Neuronal stem cell (in vitro differentiated cells): ENCODE data around the gene MKX.

Experiments used
- DNase-seq: peaks from one replicate; pipeline ENCODE4 v3.0.0-alpha.2; 2013; ENCODE audit warnings: low spot score
- H2AFZ ChIP-seq: one replicate; pipeline ENCODE4 v1.6.1; 2013; ENCODE audit warnings: mild to moderate bottlenecking, low read length, inconsistent platforms
- H2AK5ac ChIP-seq: 2 replicates; pipeline ENCODE4 v1.6.1; 2013; ENCODE audit warnings: low read depth, mild to moderate bottlenecking, inconsistent platforms, low read length, moderate library complexity, mixed read lengths
- H2BK120ac ChIP-seq: 2 replicates; pipeline ENCODE4 v1.6.1; 2013; ENCODE audit warnings: low read depth, mild to moderate bottlenecking, inconsistent platforms, low read length, moderate library complexity, mixed read lengths
- H2BK12ac ChIP-seq: one replicate; pipeline ENCODE4 v1.6.1; 2013; ENCODE audit warnings: low read length, inconsistent platforms
- H2BK15ac ChIP-seq: 2 replicates; pipeline ENCODE4 v1.6.1; 2013; ENCODE audit warnings: mild to moderate bottlenecking, low read length, inconsistent platforms, mixed read lengths
- H2BK5ac ChIP-seq: one replicate; pipeline ENCODE4 v1.6.1; 2013; ENCODE audit warnings: inconsistent platforms, mild to moderate bottlenecking, low read length, moderate library complexity
- H3K14ac ChIP-seq: one replicate; pipeline ENCODE4 v1.6.1; 2013; ENCODE audit warnings: low read length, inconsistent platforms
- H3K18ac ChIP-seq: 2 replicates; pipeline ENCODE4 v1.6.1; 2013; ENCODE audit warnings: low read length, inconsistent platforms
- H3K23ac ChIP-seq: 2 replicates; pipeline ENCODE4 v1.6.1; 2013; ENCODE audit warnings: low read depth, mild to moderate bottlenecking, mixed read lengths, low read length, inconsistent platforms; ENCODE audit not compliant: poor library complexity
- H3K27ac ChIP-seq: replicated peaks from 3 replicates; pipeline ENCODE4 v1.5.1; 2013; ENCODE audit warnings: low read length, inconsistent platforms
- H3K27me3 ChIP-seq, 3 experiments: 2 replicates each; pipeline ENCODE4 v1.6.1; 2013; ENCODE audit warnings: low read length in 3 of 3, mild to moderate bottlenecking in 2 of 3, inconsistent platforms in 1 of 3, low read depth in 1 of 3, mixed read lengths in 1 of 3, moderate library complexity in 1 of 3; ENCODE audit not compliant: control insufficient read depth in 3 of 3, insufficient read depth in 3 of 3
- H3K36me3 ChIP-seq, 2 donors: replicated peaks in 1 of 2; 2 replicates each; pipeline ENCODE4 v1.6.1; 2013; ENCODE audit warnings: low read length in 2 of 2; ENCODE audit not compliant: control insufficient read depth in 2 of 2, insufficient read depth in 2 of 2
- H3K4ac ChIP-seq: 2 replicates; pipeline ENCODE4 v1.6.1; 2013; ENCODE audit warnings: inconsistent platforms, mild to moderate bottlenecking, low read length, moderate library complexity
- H3K4me1 ChIP-seq, 2 donors: 1 replicate in 1 of 2; 2 replicates in 1 of 2; pipeline ENCODE4 v1.6.1; 2013; ENCODE audit warnings: low read length in 2 of 2, low read depth in 1 of 2; ENCODE audit not compliant: control insufficient read depth in 2 of 2, insufficient read depth in 1 of 2
- H3K4me2 ChIP-seq: one replicate; pipeline ENCODE4 v1.6.1; 2013; ENCODE audit warnings: mild to moderate bottlenecking, low read length, inconsistent platforms; ENCODE audit not compliant: insufficient read depth, poor library complexity, severe bottlenecking
- H3K4me3 ChIP-seq, 2 donors: 2 replicates each; pipeline ENCODE4 v1.5.1; 2013; ENCODE audit warnings: low read length in 2 of 2, mild to moderate bottlenecking in 2 of 2, inconsistent platforms in 1 of 2, moderate library complexity in 1 of 2
- H3K79me1 ChIP-seq: one replicate; pipeline ENCODE4 v1.6.1; 2013; ENCODE audit warnings: low read depth, mild to moderate bottlenecking, inconsistent platforms, low read length, moderate library complexity
- H3K9ac ChIP-seq: one replicate; pipeline ENCODE4 v1.6.1; 2013; ENCODE audit warnings: mild to moderate bottlenecking, low read depth, low read length, inconsistent platforms; ENCODE audit not compliant: poor library complexity
- H3K9me3 ChIP-seq, 2 donors: replicated peaks in 1 of 2; 2 replicates each; pipeline versions ENCODE3 to v1.6.1; 2013; ENCODE audit warnings: low read length in 2 of 2, mild to moderate bottlenecking in 2 of 2, inconsistent platforms in 1 of 2, low read depth in 1 of 2, mixed read lengths in 1 of 2, moderate library complexity in 1 of 2; ENCODE audit not compliant: control insufficient read depth in 2 of 2, insufficient read depth in 1 of 2
- H4K8ac ChIP-seq: one replicate; pipeline ENCODE4 v1.6.1; 2013; ENCODE audit warnings: low read depth, mild to moderate bottlenecking, inconsistent platforms, low read length, moderate library complexity
- H4K91ac ChIP-seq: one replicate; pipeline ENCODE4 v1.6.1; 2013; ENCODE audit warnings: low read length, low read depth, mild to moderate bottlenecking, inconsistent platforms; ENCODE audit not compliant: poor library complexity
- WGBS, 2 donors: extraction: QIAGEN DNeasy Blood & Tissue Kit; methylation state at CpG; one replicate each; pipeline ENCODE4 v1.1.7; 2013; ENCODE audit warnings: missing lambda C conversion rate in 2 of 2, mixed read lengths in 1 of 2; ENCODE audit not compliant: insufficient read length in 2 of 2, insufficient replicate concordance in 1 of 2; ENCODE audit errors: extremely low coverage in 2 of 2; 5-methylcytosine and 5-hydroxymethylcytosine counted together

Gene MKX

DNA sequence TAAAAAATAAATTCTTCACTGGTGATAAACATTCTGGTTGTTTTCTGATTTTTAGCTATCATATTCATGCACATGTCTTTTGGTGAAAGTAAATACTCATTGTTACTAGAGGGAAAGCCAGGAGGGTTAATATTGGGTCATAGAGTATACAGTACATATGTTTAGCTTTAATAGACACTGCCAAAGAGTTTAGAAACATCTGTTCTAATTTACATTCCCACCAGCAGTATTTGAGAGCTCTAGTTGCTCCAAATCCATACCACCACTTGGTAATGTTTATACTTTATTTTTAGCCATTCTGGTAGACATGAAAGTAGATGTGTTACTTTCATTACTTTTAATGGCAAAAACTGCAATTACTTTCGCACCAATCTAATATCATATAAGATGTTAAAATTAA is 108.8 kb downstream of the MKX start:
- no peak overlapping the region for H2BK5ac ChIP-seq
- no peak overlapping the region for H3K14ac ChIP-seq
- H2BK12ac ChIP-seq = no peak overlapping the region
- H4K91ac ChIP-seq = no peak overlapping the region
- no peak overlapping the region for H2AFZ ChIP-seq
- H3K4me3 ChIP-seq = no peak overlapping the region
- H3K4me2 ChIP-seq = no peak overlapping the region
- no peak overlapping the region for H3K23ac ChIP-seq
- H3K27me3 ChIP-seq = no peaks in the 10 kb centered on the region
- no peaks in the 10 kb centered on the region for H3K4me1 ChIP-seq
- no peaks in the 10 kb centered on the region for H3K9me3 ChIP-seq
- no peak overlapping the region for H3K4ac ChIP-seq
- H3K36me3 ChIP-seq = no peaks in the 10 kb centered on the region
- no peak for DNase-seq
- no peak overlapping the region for H2BK15ac ChIP-seq
- H3K27ac ChIP-seq = no peak overlapping the region
- no peak overlapping the region for H2AK5ac ChIP-seq
- no CpG with 5 or more reads among the region's 1 CpG for WGBS, 2 donors
- H2BK120ac ChIP-seq = no peak overlapping the region
- no peak overlapping the region for H3K18ac ChIP-seq
- H4K8ac ChIP-seq = no peak overlapping the region
- H3K9ac ChIP-seq = no peak overlapping the region
- H3K79me1 ChIP-seq = no peaks in the 10 kb centered on the region

DNA sequence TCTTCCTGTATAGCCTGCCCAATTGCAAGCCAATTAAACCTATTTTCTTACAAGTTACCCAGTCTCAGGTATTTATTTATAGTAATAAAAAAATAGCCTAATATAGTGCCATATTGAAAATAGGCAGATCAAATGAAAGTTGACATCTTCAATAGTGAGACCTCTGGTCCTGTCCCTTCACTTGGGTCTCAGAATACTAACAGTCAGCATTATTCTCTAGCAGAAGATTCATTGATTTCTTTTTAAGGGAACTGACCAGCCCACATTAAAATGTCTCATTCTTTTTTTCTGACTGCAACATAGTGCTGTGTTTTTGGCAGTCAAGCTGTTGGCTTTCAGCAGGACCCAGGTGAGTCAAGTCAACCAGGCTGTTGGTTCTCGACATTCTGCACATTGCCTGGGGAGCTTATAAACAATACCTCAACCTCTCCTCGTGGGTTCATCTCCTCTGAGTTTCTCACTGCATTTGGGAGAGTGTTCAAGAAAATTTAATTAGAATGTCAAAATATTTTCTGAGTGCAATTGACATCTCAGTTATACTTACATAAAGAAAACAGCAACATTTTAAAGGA is 109.8 kb downstream of the MKX start:
- no peak overlapping the region for H2BK5ac ChIP-seq
- no peak overlapping the region for H4K91ac ChIP-seq
- no peak for DNase-seq
- H2AFZ ChIP-seq = no peak overlapping the region
- H3K27me3 ChIP-seq = no peaks in the 10 kb centered on the region
- H3K79me1 ChIP-seq = no peaks in the 10 kb centered on the region
- no peak overlapping the region for H3K9ac ChIP-seq
- H3K9me3 ChIP-seq = no peaks in the 10 kb centered on the region
- no peak overlapping the region for H2BK15ac ChIP-seq
- no CpG with 5 or more reads among the region's 2 CpGs for WGBS, 2 donors
- no peak overlapping the region for H2BK12ac ChIP-seq
- H2AK5ac ChIP-seq = no peak overlapping the region
- H2BK120ac ChIP-seq = no peak overlapping the region
- no peak overlapping the region for H4K8ac ChIP-seq
- H3K14ac ChIP-seq = no peak overlapping the region
- H3K36me3 ChIP-seq = no peaks in the 10 kb centered on the region
- H3K4ac ChIP-seq = no peak overlapping the region
- H3K18ac ChIP-seq = no peak overlapping the region
- H3K23ac ChIP-seq = no peak overlapping the region
- H3K4me1 ChIP-seq = no peaks in the 10 kb centered on the region
- H3K4me2 ChIP-seq = no peak overlapping the region
- H3K27ac ChIP-seq = no peak overlapping the region
- no peak overlapping the region for H3K4me3 ChIP-seq

DNA sequence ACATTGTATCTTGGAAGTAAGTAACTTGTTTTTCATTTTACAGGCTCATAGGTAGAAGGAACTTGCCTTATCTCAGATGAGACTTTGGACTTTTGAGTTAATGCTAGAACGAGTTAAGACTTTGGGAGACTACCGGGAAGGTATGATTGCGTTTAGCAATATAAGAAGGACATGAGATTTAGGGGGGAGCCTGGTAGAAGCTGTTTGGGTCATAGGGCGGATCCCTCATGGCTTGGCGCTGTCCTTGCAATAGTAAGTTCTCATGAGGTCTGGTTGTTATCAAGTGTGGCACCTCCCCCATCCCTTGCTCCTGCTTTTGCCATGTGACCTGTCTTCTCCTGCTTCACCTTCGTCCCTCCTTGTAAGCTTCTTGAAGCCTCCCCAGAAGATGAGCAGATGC is 110.3 kb downstream of the MKX start:
- Histone ChIP-seq H3K14ac (no peak overlapping the region), H2AFZ (no peak overlapping the region), H3K79me1 (no peaks in the 10 kb centered on the region), H3K36me3 (no peaks in the 10 kb centered on the region), H3K4me1 (no peaks in the 10 kb centered on the region), H3K18ac (no peak overlapping the region), H4K91ac (no peak overlapping the region), H2AK5ac (no peak overlapping the region), H3K9ac (no peak overlapping the region), H4K8ac (no peak overlapping the region), H2BK120ac (no peak overlapping the region), H2BK15ac (no peak overlapping the region), H2BK12ac (no peak overlapping the region), H3K27me3 (no peaks in the 10 kb centered on the region), H3K4ac (no peak overlapping the region), H2BK5ac (no peak overlapping the region), H3K9me3 (no peaks in the 10 kb centered on the region), H3K4me3 (no peak overlapping the region), H3K23ac (no peak overlapping the region), H3K4me2 (no peak overlapping the region), H3K27ac (no peak overlapping the region)
- no CpG with 5 or more reads among the region's 6 CpGs for WGBS, 2 donors
- DNase-seq = no peak

DNA sequence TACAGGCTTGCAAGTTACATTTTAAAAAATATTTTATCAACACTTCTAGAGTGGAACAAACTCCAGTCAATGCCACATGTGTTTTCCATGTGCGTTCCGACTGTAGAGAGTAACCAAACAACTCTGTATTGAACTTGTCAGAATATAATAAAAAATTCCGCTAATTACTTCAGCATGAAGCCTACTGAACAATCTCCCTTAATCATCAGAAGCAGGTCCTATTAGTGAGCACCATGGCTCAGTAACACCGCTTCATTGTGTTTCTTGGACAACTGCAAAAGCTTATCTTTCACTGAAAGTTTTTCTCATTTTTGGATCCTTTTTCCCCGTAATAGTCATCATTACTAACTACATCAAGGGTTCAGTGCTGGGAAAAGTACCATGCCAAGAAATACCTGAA is 117.0 kb downstream of the MKX start:
- Histone ChIP-seq H4K91ac (no peak overlapping the region), H3K4me1 (peaks cover 3 to 13% of the 10 kb centered on the region in 2 donors), H2AFZ (no peak overlapping the region), H2AK5ac (no peak overlapping the region), H3K27me3 (no peaks in the 10 kb centered on the region), H2BK120ac (no peak overlapping the region), H3K23ac (no peak overlapping the region), H2BK12ac (no peak overlapping the region), H3K36me3 (no peaks in the 10 kb centered on the region), H3K4me3 (no peak overlapping the region), H3K9me3 (no peaks in the 10 kb centered on the region), H2BK5ac (no peak overlapping the region), H3K4me2 (no peak overlapping the region), H3K79me1 (no peaks in the 10 kb centered on the region), H3K18ac (no peak overlapping the region), H3K4ac (no peak overlapping the region), H4K8ac (no peak overlapping the region), H3K14ac (no peak overlapping the region), H3K27ac (no peak overlapping the region), H2BK15ac (no peak overlapping the region), H3K9ac (no peak overlapping the region)
- DNase-seq = no peak
- WGBS, 2 donors = no CpG with 5 or more reads among the region's 5 CpGs
